HG03575 (cell line): Measurements from ENCODE around the gene TXNL4A.

Source experiments
- ATAC-seq: cut with Tn5 transposase; IDR thresholded peaks from one replicate; pipeline ENCODE4 v1.9.1; 2021; ENCODE audit not compliant: unreplicated experiment, insufficient number of reproducible peaks, low FRiP score; ENCODE audit errors: extremely low read depth

Gene TXNL4A

GRCh38 chr18:79952996-79953559, 35.3 kb downstream of the TXNL4A start:
- no peak for ATAC-seq

GRCh38 chr18:79952456-79952995, 35.8 kb downstream of the TXNL4A start:
- no peak for ATAC-seq

GRCh38 chr18:79951545-79952455, 36.6 kb downstream of the TXNL4A start, which contains the start of gene SLC66A2:
SLC66A2 (minus strand) TSS chr18:79951653; CDS start chr18:79950926, 727 bp downstream.
- ATAC-seq = no peak

DNA sequence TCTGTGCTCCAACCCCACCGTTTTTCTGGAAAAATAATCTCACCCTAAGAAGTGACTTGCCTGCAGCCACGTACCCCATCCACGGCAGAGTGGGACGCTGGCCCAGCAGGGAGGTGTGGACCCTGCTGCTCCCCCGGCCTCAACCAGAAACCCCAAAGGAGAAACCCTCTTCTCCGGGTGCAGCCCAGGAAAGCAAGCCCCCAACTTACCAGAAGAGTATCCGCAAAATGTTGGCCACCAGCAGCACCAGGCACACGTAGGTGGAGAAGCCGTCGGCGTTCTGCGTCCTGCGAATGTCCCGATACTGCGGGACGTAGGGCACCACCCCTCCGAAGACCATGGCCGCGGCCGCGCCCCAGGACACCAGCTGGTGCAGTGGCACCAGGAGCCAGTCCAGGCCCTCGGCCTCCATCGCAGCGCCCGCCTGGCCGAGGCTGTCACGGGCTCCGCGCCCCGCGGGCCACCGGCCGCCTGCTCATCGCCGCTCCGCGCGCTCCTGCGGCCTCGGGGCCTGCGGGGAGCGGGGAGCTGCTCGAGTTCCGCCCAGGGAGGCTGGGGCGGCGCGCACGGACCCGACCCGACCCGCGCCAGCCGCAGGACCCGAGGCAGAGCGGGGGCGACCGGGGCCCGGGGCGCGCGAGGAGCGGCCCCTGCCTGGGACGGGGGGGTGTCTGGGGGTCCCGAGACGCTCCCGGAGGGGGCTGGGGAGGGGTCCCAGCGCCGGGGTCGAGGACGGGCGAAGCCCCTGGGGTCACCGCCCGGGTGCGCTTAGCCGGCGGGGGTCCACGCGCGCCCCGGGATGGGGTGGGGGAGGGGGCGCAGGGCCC, 37.6 kb downstream of the TXNL4A start:
- ATAC-seq = no peak

GRCh38 chr18:79949697-79950487, 38.5 kb downstream of the TXNL4A start:
- no peak for ATAC-seq

DNA sequence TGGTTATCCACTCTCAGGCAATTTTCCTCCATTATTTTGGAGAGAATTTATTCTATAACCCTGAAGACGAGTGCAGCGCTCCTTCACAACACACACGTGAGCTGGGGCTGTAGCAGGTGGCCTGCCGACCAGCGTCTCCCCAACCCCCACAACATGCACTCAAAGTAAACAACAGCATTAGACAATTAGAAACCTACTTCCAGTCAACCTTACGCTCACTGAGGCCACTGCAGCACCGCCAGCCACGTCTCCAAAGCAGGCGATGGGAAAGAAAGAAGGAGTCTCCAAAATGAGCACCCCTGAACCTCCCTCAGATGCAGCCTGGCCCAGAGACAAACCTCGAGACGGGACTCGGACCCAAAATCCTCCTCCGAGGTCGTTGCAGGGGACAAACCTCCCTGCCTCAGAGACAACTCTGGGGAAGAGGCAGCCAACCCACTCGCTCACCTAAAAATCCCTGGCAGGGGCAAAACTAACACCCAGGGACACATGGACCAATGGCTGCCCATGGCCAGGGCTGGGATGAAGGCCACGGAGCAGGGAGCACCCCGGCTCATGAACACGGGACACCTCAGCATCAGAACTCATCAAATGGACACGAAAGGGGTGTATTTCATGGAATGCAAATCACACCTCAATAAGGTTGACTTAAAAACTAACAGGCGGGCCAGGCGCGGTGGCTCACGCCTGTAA, 39.5 kb downstream of the TXNL4A start:
- no peak for ATAC-seq

- ATAC-seq = no peak
These were observed 40.3 kb downstream of the TXNL4A start for GRCh38 chr18:79947881-79948610.

GRCh38 chr18:79947054-79947755, 41.2 kb downstream of the TXNL4A start:
- ATAC-seq = no peak

- ATAC-seq = no peak
These were observed 43.0 kb downstream of the TXNL4A start for GRCh38 chr18:79945118-79946042.

DNA sequence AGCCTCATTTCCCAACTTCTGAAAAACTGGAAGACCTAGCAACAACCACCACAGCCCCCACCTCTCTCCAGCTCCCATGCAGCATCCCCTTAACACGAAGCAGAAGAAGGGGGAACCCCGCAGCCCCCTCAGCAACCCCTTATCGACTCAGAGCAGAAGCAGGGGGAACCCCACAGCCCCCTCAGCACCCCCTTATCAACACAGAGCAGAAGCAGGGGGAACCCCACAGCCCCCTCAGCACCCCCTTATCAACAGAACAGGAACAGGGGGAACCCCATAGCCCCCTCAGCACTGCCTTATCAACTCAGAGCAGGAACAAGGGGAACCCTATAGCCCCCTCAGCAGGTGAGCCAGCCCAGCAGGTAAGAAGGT, 43.6 kb downstream of the TXNL4A start:
- ATAC-seq = no peak

DNA sequence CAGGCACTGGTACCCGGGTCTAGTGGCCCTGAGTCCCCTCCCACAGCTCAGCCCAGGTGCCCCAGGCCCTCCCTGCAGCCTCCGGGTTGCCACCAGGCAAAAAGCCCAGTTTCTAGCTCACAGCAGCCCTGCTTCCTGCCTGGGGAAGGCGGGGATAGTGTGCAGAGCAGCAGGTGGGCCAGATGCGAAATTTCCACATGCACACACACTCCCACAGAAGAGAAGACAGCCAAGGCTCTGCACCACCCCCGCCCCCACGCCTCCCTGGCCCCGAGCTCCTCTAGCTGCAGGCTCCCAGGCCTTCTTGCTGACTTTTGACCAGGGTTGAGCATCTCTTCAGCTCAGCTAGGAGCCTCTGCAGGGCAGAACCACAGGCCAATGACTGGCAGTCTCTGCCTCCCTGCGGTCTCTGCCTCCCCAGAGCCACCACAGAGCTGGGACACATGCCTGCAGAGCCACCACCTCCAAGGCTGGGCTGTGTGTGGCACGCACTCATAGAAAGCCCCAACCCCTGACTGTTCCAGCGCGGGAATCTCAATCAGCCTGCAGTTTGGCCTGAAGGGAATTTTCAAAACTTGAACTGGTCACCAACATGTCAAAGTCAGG, 44.1 kb downstream of the TXNL4A start:
- ATAC-seq = no peak

GRCh38 chr18:79943608-79944125, 44.7 kb downstream of the TXNL4A start:
- no peak for ATAC-seq

DNA sequence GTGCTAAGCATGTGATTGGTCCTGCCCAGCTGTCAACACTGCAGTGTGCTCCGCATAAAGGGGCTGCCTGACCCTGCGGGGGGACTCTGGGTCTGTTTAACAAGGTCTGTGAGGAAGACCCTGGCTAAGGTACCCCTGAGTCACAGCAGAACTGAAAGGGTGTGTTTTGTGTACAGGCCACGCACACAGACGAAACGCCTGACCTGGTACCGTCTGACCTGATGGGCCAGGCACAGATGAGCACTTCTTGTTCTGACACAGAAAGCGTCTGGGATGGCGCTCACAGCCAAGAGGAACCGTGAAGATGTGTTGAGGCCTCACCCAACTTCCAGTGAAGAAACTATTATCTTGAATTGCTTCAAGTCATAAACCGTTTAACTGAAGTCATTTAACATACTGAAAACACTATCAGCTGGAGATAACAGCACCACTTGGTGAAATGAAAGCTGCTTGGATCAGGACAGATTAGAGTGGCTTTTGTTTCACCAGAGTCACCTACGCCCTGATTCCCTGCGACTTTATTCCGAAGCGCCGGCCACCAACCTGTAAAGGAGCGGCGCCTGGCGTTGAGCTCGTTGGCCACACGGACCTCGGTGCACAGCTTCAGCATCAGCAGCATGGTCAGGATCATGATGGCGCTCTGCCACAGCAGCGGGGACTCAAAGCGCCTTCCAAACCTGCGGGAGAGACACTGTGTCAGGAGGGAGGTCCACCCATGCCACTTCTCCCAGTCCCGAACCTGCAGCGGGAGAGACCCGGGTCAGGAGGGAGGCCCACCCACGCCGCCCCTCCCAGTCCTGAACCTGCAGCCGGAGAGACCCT, 45.4 kb downstream of the TXNL4A start:
- ATAC-seq = no peak

- ATAC-seq = no peak
These were observed 46.2 kb downstream of the TXNL4A start for GRCh38 chr18:79942211-79942610.
